KOPT-K1 (cell line): ENCODE results near the gene SHOX.

ENCODE experiments used
- H3K27ac ChIP-seq: fragments of 200-600 bp; sonication (generic); 2 replicates; pipeline ENCODE4 v1.5.1; 2016; ENCODE audit warnings: antibody characterized with exemption, mild to moderate bottlenecking, low read depth, low read length; ENCODE audit not compliant: poor library complexity, severe bottlenecking
- H3K36me3 ChIP-seq: fragments of 200-600 bp; sonication (generic); 2 replicates; pipeline ENCODE4 v1.5.1; 2017; ENCODE audit warnings: antibody characterized with exemption, mild to moderate bottlenecking, low read length, moderate library complexity; ENCODE audit not compliant: insufficient read depth
- H3K9me3 ChIP-seq: fragments of 200-600 bp; sonication (generic); 2 replicates; pipeline ENCODE4 v1.5.1; 2017; ENCODE audit warnings: antibody characterized with exemption, low read length, mild to moderate bottlenecking; ENCODE audit not compliant: insufficient read depth, poor library complexity, severe bottlenecking

Gene SHOX

DNA sequence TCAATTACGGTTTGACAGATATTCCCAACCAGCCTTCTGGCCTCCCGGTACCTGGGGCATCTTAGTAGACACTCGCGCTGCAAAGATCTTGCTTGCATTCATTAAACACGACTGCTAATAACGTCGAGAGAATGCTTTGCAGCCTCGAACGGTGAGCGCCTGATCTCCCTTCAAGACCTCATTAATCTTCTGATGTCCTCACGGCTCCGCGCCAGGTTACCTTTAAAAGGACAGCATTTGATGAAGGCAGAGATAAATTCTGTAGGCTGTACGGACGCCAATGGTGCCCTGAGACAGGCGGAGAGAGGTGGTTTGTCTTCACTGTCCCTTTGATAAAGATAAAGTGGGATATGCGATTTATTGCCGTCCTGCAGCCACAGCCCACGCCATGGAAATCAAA lies 64.2 kb downstream of the SHOX start:
- Histone ChIP-seq H3K36me3 (no peaks in the 10 kb centered on the region), H3K27ac (no peak overlapping the region), H3K9me3 (peaks cover 5% of the 10 kb centered on the region)

DNA sequence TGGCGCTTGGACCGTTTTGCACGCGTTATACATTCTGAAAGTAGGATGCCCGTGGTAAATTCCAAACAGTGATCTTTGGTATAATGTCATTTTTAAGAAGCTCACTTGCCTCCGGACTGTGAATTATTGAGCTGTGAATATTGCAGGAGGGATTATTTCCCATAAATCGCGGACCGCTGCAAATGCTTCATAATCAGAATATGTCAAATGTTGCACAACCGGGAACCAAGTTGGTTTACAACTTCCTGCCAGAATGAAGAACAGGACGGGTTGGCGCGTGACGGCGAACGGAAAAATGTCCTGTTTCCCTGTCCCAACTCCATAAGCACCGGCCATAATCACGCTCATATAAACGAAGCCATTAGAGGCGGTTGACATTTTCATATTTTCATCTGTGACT lies 67.6 kb downstream of the SHOX start:
- Histone ChIP-seq H3K9me3 (peaks cover 5% of the 10 kb centered on the region), H3K27ac (no peak overlapping the region), H3K36me3 (no peaks in the 10 kb centered on the region)

GRCh38 chrX:700936-701335 lies 70.3 kb downstream of the SHOX start:
- H3K36me3 ChIP-seq: no peaks in the 10 kb centered on the region
- H3K27ac ChIP-seq: no peak overlapping the region
- peaks cover 5% of the 10 kb centered on the region for H3K9me3 ChIP-seq

- Histone ChIP-seq H3K27ac (no peak overlapping the region), H3K36me3 (no peaks in the 10 kb centered on the region), H3K9me3 (peaks cover 5% of the 10 kb centered on the region)
These were observed 71.1 kb downstream of the SHOX start for GRCh38 chrX:701673-702072.

DNA sequence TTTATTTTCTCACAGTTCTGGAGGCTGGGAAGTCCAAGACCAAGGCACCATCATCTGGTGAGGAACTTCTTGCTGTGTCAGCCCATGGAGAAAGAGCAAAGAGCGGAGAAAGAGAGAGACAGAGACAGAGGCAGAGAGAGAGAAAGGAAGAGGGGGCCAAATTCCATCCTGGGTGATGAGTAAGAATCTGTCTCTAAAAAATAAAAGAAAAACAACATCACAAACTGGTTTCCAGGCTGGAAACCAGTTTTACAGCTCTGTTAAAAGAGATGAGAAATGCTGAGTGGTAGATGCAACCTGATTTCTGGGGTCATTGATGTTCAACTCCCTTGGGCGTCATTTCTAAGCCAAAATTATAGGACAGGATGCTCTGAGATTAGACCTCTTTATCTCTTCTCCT lies 72.9 kb downstream of the SHOX start:
- Histone ChIP-seq H3K36me3 (no peaks in the 10 kb centered on the region), H3K27ac (no peak overlapping the region), H3K9me3 (no peaks in the 10 kb centered on the region)

GRCh38 chrX:703866-704265 lies 73.3 kb downstream of the SHOX start:
- Histone ChIP-seq H3K36me3 (no peaks in the 10 kb centered on the region), H3K9me3 (no peaks in the 10 kb centered on the region), H3K27ac (no peak overlapping the region)
